ENCODE data around the gene SMAD6. TPM values are rescaled to one million over a fixed set of nuclear protein-coding genes. Genes with fewer than 3 reads are reported as not detected.

Gene SMAD6
- total RNA-seq, 2 donors from 2014 or later: 190 to 213 TPM

GRCh38 chr15:66658044-66658443 is 44.0 kb upstream of the SMAD6 start:
- no peak for TF ChIP-seq CTCF (conservative IDR thresholded peaks at IDR 0.05)
- peaks cover 10% of the 10 kb centered on the region for H3K4me1 ChIP-seq (ENCODE audit: control insufficient read depth, insufficient read depth, low read length)
- 78 to 95% methylated on average over 2 to 4 of the region's 5 CpGs for WGBS, 2 experiments (ENCODE audit: insufficient coverage in 1 of 2, insufficient read length in 1 of 2)
- Mint-ChIP-seq H3K27ac (no peak overlapping the region), H3K4me3 (no peak overlapping the region), H3K36me3 (ENCODE audit: low read depth) (no peaks in the 10 kb centered on the region), H3K9me3 (no peaks in the 10 kb centered on the region), H3K4me1 (peaks cover 29% of the 10 kb centered on the region), H3K27me3 (ENCODE audit: insufficient read depth) (peaks cover 2% of the 10 kb centered on the region)
- no peak overlapping the region for H3K4me3 ChIP-seq (ENCODE audit: low read length)
- DNase-seq: no peak
- peak overlapping the region; percentile 91 for H3K27ac ChIP-seq (ENCODE audit: low read depth, low read length)
- no peaks in the 10 kb centered on the region for H3K36me3 ChIP-seq (ENCODE audit: control insufficient read depth, insufficient read depth, low read length)
- H3K9ac ChIP-seq (ENCODE audit: extremely low read depth, low read length, poor library complexity, severe bottlenecking): no peak overlapping the region
- no peaks in the 10 kb centered on the region for H3K9me3 ChIP-seq (ENCODE audit: control insufficient read depth, low read length)
- no peaks in the 10 kb centered on the region for H3K27me3 ChIP-seq (ENCODE audit: control insufficient read depth, insufficient read depth, low read length, poor library complexity, severe bottlenecking)

GRCh38 chr15:66658855-66659254 is 43.2 kb upstream of the SMAD6 start:
- peaks cover 10% of the 10 kb centered on the region for H3K4me1 ChIP-seq (ENCODE audit: control insufficient read depth, insufficient read depth, low read length)
- H3K4me1 Mint-ChIP-seq: peaks cover 22% of the 10 kb centered on the region

GRCh38 chr15:66659384-66659783 is 42.7 kb upstream of the SMAD6 start:
- Mint-ChIP-seq H3K27me3 (ENCODE audit: insufficient read depth) (no peaks in the 10 kb centered on the region), H3K4me3 (no peak overlapping the region), H3K4me1 (peaks cover 16% of the 10 kb centered on the region), H3K36me3 (ENCODE audit: low read depth) (no peaks in the 10 kb centered on the region), H3K27ac (no peak overlapping the region), H3K9me3 (no peaks in the 10 kb centered on the region)
- no peak for DNase-seq
- TF ChIP-seq CTCF (conservative IDR thresholded peaks at IDR 0.05): no peak
- H3K27me3 ChIP-seq (ENCODE audit: control insufficient read depth, insufficient read depth, low read length, poor library complexity, severe bottlenecking): no peaks in the 10 kb centered on the region
- H3K9ac ChIP-seq (ENCODE audit: extremely low read depth, low read length, poor library complexity, severe bottlenecking): no peak overlapping the region
- no peak overlapping the region for H3K27ac ChIP-seq (ENCODE audit: low read depth, low read length)
- WGBS, 2 experiments (ENCODE audit: insufficient coverage in 1 of 2, insufficient read length in 1 of 2): 87 to 100% methylated on average over 1 to 3 of the region's 3 CpGs
- no peaks in the 10 kb centered on the region for H3K9me3 ChIP-seq (ENCODE audit: control insufficient read depth, low read length)
- peaks cover 7% of the 10 kb centered on the region for H3K4me1 ChIP-seq (ENCODE audit: control insufficient read depth, insufficient read depth, low read length)
- H3K36me3 ChIP-seq (ENCODE audit: control insufficient read depth, insufficient read depth, low read length): no peaks in the 10 kb centered on the region
- no peak overlapping the region for H3K4me3 ChIP-seq (ENCODE audit: low read length)

More at GRCh38 chr15:66658855-66659254, 43.2 kb upstream of the SMAD6 start:
- TF ChIP-seq CTCF (conservative IDR thresholded peaks at IDR 0.05): no peak
- no peak overlapping the region for H3K4me3 ChIP-seq (ENCODE audit: low read length)
- Mint-ChIP-seq H3K4me3 (no peak overlapping the region), H3K27me3 (ENCODE audit: insufficient read depth) (no peaks in the 10 kb centered on the region), H3K27ac (no peak overlapping the region), H3K9me3 (no peaks in the 10 kb centered on the region), H3K36me3 (ENCODE audit: low read depth) (no peaks in the 10 kb centered on the region)
- no peak overlapping the region for H3K9ac ChIP-seq (ENCODE audit: extremely low read depth, low read length, poor library complexity, severe bottlenecking)
- no peaks in the 10 kb centered on the region for H3K27me3 ChIP-seq (ENCODE audit: control insufficient read depth, insufficient read depth, low read length, poor library complexity, severe bottlenecking)
- no peaks in the 10 kb centered on the region for H3K9me3 ChIP-seq (ENCODE audit: control insufficient read depth, low read length)
- DNase-seq: no peak
- WGBS, 2 experiments (ENCODE audit: insufficient coverage in 1 of 2, insufficient read length in 1 of 2): 98 to 100% methylated on average over 1 to 2 of the region's 2 CpGs
- H3K27ac ChIP-seq (ENCODE audit: low read depth, low read length): no peak overlapping the region
- H3K36me3 ChIP-seq (ENCODE audit: control insufficient read depth, insufficient read depth, low read length): no peaks in the 10 kb centered on the region
